HG02970 (cell line): ENCODE results near the gene WDR5.

Experiments
- ATAC-seq: cut with Tn5 transposase; IDR thresholded peaks from one replicate; pipeline ENCODE4 v1.9.1; 2021; ENCODE audit warnings: mild to moderate bottlenecking, moderate library complexity, moderate number of reproducible peaks; ENCODE audit not compliant: unreplicated experiment, low FRiP score

Gene WDR5

DNA sequence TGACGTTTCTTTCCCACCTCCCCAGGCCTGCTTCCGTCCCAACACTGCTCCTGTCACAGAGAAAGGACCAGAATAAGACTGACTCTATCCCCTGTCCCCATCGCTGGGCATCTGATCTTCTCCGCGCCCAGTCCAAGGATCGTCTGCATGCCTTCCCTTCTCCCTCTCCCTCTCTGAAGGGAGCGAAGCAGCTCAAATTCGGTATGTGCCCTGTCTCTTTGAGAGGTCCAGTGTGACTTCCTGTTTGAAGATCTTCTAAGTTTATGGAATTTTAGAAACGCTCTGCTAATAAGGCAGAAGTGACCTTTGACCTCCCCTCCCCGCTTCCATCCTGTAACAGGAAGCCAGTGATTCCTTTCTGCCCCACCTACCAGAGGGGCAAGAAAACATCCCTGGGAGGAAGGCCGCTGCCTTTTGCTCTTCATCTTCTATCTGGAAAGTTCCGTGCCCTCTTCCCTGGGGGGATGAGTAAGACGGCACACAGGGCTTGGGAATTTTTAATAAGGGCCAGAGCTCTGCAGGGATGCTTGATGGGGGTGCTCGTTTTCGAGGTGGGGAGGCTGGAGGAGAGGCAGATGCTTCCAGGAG is 69.2 kb downstream of the WDR5 start:
- no peak for ATAC-seq

DNA sequence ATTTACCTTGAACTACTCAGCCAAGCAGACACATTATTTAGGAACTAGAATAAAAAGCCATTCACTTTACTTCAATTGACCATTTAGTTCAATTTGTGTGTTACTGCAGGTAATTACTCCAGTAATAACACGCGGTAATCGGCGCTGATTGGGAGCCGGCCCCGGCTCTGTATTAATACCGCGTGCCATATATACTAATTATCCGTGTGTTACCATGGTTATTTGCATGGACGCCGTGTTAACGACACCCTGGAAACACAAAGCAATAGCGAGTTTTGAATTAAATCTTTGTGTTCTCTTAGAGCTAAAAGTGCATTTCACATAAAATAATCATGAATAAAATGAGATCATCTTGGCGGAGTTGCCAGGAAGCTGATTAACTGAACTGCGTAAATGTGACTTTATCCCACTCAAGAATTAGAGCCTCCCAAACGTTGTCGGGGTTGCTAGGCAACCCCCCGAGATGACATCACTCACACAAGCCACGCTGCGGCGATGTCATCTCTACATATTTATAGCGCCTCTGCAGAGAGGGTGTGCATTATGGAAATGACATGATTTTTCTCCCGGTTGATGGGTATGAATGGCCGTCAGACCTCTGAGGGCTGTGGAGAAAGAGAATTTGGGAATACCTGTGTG is 69.9 kb downstream of the WDR5 start:
- ATAC-seq, result no peak

DNA sequence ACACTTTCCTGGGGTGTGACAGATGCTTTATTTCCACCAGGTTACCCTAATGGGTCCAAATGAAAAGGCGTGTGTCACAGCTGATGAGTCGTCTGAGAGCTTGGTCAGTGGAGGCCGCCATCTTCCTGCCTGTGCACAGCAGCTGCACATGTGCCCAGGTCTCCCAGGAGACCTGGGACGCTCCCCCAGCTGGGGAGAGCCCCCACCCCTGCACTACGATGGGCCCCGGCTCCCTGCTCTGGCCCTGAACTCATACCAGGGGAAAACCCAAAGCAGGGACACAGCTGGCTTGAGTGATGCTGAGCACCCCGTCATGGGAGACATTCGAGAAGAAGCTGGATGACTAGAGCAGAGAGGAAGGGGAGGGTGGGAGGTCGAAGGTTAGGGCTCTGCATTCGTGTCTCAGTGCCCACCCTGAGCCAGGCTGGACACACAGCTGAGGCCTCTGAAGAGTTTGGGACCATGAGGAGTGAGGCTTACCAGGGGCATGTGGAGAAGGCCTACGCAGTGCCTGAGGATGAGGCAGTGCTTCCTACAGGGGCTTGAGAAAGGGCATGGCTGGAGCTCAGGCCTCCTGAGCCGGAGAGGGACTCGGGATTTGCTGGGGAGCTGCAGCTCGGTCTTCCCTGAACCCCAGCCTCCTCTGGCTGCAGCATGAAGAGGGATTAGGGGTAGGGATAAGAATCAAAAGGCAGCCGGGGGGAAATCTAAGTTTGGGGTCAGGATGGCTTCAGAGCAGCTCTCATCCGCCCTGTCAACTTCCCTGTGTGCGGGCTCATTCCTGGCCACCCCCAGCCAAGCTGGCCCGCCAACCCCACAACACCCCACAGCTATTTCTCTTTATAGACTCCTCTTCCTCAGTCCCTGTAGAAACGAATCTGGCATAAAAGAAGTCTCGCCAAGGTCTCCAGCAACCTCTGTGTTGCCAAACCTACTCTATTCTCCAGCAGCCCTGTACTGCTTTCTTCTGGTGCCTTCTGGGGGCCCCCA is 70.7 kb downstream of the WDR5 start:
- no peak for ATAC-seq

DNA sequence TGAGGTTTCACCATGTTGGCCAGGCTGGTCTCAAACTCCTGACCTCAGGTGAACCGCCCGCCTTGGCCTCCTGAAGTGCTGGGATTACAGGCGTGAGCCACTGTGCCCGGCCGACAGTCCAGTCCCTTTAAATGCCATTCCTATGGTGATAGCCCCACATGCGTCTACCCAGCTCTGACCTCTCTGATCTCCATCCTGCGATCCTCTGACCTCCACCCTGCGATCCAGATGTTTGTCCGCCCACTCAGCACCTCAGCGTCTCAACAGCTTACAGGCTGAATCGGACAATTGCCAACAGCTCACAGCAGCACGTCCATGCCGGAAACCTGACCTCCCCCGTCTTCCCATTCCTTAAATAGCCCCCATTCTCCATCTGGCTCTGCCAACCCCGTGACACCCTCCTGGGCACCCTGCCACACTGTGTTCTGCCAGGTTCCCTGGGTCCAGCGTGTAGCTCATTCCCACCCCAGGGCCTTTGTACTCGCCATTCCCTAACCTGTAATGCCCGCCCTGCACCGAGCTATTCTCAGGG is 72.5 kb downstream of the WDR5 start:
- no peak for ATAC-seq

DNA sequence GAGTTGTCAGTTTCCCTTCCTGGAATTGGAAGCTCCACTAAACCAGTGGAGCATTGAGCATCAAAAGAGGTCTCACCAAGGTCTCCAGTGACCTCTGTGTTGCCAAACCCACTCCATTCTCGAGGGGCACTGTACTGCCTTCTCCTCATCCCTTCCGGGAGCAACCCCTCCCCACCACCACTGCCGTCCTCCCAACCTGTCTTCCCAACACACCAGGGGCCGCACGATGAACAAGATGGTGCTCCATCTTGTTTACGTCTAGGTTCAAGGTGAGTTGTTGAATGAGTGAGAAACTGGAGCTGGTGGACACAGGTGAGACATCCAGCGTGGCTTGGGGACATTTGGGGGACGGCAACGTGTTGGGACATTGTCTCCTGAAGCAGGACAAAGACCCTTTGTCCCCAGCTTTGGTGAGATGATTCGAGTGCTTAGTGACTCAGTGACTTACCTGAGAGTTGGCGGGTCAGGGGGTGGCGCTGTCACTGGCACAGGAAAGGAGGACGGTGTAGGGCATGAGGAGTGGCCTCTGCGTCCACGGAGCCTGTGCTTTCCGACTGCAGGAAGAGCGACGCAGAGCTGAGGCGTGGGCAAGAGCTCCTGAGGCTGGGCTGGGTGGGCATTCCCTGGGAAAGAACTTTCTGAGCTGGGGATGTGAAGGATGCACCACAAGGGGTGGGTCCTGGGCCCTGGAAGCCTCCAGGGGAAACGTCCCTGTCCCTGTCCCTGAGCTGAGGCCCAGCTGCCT is 73.3 kb downstream of the WDR5 start:
- ATAC-seq, result no peak
